Stimulated activated naive CD4-positive, alpha-beta T cell (primary cell): ENCODE data around the gene OTOP3.

Experiments
- DNase-seq, 6 experiments: peaks; one replicate each; lab custom pipeline; 2025; lab: John Stamatoyannopoulos, UW

OTOP3 gene

DNA sequence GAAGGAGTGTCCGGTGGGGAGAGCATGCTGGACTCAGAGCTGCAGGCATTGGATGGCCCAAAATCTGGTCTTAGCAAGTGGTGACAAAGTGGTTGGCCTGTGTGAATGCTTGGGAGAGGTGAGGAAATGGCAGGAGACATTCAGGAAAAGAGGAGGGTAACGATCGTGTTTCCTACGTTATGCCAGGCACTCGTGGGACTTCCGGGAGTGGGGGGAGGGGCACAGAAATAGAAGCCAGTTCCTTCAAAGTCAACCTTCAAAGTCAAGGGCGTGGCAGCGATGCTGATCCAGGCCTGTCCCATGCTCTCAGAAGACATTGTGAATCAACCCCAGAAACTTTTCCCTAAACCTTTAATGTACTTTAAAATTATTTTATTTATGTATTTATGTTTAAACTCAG, 3.8 kb downstream of the OTOP3 start:
- no peak for DNase-seq

DNA sequence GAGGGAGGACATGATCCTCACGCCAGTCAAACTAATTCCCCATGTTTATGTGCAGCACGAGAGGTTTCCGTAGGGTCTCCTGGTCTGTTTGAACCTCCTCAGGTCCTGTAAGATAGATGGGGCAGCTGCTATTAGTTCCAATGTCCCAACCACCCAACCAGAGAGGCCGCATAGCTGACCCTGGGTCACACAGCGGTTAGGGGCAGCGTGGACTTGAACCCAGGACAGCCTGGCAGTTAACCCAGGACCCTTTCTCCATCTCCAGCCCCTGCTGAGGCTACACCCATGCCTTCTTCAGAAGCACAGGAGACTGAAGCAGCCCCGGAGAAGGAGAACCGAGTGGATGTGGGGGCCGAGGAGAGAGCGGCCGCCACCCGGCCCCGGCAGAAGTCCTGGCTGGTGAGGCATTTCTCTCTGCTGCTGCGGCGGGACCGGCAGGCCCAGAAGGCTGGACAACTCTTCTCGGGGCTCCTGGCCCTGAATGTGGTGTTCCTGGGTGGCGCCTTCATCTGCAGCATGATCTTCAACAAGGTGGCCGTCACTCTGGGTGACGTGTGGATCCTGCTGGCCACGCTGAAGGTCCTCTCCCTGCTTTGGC, 5.5 kb downstream of the OTOP3 start:
- no peak for DNase-seq

DNA sequence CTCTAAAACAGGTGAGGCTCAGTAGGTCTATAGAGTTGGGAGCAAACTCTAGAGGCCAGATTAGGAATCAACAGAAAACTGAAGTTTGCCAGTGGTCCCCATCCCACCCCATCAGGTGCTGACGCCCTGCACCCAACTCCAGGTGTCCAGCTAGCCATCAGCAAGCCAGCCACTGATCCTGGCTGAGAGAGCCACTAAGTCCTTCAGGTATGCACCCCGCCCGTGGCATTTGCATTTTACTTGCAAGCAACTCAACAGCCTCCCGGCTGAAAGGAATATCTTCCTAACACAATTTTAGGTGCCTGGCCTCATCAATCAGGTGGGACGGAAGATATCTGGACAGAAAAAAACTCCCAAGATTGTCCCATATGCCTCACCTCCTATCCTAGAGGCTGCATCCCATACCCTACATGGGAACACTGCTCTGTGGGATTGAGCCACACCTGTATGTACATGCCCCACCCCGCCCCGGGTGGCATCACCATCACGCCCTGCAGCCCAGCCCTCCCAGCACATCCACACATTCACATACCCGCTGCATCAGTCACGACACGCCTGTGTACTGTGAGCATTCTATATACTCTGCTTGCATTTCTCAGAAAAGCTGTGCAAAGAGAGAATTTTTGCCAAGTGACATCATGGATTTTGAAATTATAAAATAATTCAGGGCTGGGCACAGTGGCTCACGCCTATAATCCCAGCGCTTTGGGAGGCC, 8.3 kb downstream of the OTOP3 start:
- DNase-seq: no peak

DNA sequence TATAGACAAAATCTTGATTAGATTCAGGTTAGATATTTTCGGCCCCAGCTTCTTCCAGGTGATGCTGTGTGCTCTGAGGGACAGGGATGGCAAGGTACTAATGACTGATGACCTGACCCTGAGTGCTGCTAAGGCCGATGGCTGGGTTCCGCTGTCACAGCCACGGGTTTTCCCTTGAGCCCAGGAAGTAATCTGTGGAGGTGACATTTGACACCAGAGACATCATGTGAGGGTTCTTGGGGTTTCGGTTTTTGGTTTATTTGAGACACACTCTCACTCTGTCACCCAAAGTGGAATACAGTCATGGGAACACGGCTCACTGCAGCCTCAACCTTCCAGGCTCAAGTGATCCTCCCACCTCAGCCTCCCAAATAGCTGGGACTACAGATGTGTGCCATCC, 9.8 kb downstream of the OTOP3 start:
- DNase-seq: no peak

DNA sequence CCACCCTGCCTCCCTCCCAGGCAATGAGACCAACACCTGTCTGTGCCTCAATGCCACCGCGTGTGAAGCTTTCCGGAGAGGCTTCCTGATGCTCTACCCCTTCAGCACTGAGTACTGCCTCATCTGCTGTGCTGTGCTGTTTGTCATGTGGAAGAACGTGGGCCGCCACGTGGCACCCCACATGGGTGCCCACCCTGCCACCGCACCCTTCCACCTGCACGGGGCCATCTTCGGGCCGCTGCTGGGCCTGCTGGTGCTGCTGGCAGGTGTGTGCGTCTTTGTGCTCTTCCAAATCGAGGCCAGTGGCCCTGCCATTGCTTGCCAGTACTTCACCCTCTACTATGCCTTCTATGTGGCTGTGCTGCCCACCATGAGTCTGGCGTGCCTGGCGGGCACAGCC, 10.9 kb downstream of the OTOP3 start:
- DNase-seq: no peak

DNA sequence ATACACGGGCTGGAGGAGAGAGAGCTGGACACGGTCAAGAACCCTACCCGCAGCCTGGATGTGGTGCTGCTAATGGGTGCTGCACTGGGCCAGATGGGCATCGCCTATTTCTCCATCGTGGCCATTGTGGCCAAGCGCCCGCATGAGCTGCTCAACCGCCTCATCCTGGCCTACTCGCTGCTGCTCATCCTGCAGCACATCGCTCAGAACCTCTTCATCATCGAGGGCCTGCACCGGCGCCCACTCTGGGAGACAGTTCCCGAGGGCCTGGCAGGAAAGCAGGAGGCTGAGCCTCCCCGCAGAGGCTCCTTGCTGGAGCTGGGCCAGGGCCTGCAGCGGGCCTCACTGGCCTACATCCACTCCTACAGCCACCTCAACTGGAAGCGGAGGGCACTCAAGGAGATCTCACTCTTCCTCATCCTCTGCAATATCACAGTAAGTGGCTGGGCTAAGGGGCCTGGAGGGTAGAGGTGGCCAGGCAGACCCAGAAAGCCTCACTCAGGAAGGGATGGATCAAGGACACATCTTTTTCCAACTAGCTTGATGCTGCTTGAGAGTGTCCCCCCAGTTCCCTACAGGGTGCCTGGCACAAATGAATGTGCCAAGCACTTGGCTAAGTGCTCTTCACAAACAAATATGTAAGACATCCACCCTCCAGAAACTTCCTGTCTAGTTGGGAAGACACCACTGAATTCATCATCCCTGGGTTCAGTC, 11.5 kb downstream of the OTOP3 start:
- no peak for DNase-seq

DNA sequence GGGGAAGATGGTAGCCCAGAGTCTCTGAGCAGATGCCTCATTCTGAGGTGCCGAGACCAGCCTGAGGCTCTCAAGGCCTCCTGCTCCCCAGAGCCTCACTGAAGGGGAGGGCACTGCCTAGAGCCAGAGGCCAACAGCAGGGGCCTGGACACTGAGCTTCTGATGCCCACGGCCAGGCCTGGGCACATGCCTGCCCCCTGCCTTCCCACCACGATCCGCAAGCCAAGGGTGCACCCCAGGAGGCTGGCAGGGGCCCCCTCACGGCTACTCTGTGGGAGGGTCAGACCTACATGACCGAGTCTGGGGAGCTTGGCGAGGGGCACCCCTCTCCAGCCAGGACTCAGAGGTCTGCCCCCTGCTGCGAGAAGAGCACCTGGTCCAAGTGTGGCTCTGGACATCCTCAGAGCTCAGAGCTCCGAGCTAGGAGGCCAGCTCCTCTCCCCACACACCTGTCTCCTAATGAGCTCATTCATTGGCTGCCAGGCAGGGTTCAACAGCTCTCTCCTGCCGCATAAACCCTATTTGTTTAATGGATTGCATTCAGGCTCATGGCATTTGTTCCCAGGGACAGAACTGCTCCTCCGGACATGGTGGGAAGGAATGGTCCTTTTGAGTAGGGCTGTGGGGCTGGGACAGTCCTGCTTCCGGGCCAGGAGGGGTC, 13.9 kb downstream of the OTOP3 start:
- no peak for DNase-seq

DNA sequence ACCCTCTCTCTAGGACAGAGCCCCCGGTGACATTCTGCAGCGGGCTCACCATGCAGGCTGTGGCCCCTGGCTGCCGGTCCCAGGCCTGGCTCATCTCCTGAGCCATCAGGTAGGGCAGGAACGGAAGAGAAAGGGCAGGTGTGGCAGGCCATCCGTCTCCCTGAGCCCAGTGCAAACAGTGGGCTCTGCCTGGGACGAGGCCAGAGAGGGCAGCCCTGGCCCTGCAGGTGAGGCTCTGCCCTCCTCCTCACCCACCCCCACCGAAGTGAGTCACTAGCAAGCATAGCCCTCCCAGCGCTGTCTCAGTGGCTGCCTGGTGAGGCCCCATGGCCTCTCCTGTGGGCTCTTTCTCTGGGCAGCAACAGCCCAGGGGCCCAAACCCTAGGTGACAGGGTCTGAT, 14.5 kb downstream of the OTOP3 start:
- DNase-seq: no peak

DNA sequence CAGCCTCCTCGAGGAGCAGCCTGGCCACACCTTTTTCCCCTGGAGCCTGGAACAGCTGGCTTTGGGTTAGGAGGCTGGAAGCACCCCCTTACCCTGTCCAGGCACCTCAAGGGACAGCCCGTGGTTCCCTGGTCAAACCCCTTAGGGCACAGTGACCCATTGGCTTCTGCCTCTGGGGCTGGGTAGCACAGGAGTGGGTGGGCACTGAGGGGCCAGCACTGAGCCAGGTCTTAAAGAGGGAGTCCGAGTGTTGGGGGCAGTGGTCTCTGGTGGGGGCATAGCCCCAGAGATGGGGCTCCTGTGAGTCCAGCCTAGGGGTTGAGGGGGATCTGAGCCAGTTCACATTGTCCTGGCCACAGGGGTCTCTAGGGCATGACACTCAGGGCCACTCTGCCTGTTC, 15.4 kb downstream of the OTOP3 start:
- no peak for DNase-seq

DNA sequence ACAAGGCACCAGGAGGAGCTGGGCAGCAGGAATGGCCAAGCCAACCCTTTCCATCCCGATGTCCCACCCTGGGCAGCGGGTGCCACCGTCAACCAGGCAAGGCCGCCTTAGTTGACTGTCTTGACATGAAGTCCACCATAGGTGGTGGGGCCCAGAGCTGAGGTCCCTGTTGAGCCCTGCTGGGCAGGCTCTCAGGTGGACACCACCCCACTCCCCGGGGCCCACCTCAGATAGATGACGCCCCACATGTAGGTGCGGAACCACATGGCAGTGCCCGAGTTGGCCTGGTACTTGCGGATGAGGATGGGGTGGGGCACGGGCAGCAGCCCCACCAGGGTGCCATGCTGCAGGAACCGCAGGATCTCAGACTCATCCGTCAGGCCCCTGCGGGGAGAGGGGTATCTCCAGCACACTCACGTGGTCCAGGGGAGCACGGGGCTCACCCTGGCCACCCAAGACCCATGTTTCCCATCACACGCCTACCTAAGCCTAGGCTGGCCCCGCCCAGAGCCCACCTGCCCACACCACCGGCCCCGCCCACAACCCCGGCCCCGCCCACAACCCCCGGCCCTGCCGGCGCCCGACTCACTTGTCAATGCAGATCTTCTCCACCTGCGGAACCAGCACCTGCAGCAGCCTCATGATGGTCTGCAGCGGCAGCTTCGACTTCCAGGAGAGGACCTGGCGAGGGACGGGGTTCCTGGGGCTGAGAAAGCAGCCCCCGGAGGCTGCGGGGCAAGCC, 16.2 kb downstream of the OTOP3 start:
- no peak for DNase-seq

DNA sequence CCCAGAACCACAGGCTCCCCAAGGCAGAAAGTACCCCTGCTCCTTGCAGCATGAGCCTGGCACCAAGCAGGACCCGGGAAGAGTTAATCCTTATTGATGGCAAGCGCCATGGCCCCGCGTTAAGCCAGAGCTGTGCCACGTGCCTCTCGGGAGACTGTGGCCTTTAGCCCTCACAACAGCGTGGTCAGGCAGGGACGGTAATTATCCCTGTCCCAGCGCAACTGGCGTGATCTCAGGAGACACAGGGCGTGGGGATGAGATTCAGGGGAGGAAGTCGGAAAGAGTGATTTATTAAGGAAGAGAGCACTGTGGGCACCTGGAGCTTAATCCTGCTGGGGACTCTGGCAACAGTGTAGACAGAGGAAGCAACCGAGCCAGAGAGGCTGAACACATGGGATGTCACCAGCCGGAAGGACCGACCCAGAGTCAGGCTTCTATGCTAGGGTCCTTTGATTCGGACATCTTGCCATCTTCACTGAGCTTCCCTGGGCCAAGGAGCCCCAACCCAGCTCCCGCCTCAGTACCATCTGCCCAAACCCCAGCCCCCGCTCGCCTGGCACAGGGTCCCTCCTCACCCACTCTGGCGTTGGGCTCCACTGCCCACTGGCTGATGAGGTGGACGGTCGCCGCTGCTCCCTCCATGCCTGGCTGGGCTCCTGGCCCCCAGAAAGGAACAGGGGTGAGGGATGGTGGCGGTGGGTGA, 16.9 kb downstream of the OTOP3 start:
- DNase-seq: no peak

DNA sequence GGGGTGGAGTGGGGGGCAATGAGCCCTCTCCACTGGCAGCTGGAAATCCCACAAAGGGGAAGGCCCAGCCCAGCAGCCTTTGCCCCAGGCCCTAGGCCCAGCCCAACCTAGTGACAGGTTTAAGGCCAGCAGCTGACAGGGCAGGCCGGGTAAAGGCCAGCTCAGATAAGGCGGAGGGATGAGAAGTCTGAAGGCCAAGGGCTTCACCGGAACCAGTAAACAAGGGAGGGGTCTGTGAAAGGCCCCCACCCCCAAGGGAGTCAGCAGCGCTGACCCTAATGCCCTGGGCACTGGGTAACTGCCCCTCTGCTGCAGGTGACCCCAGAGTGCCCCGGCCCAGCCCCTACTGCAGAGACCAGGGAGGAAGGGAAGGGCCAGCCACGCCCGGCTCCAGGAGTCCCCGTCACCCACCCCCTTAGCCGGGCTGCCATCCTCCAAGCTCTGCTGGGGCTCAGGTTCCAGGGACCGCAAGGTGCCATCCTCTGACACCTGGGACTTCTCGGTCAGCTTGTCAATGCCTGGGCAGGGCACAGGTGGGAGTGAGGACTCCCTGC, 17.5 kb downstream of the OTOP3 start:
- no peak for DNase-seq

DNA sequence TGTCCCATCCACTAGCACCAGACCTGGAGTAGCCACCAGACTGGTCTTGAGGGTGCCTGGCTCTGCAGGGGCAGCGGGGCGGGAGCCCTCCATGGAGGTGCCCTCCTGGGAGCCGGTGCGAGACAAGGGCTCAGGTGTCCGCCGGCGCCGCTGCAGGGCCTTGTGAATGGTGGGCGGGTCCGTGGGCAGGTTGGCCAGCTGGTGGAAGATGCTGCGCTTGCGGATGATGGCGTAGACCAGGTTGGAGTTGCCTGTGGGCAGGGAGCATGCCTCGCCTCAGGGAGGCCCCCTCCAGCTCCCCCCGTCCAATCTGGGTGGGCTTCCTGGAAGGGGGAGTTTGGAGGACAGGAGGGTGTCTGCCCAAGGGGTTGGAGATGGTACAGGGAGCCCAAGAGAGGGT, 18.4 kb downstream of the OTOP3 start:
- DNase-seq: no peak

DNA sequence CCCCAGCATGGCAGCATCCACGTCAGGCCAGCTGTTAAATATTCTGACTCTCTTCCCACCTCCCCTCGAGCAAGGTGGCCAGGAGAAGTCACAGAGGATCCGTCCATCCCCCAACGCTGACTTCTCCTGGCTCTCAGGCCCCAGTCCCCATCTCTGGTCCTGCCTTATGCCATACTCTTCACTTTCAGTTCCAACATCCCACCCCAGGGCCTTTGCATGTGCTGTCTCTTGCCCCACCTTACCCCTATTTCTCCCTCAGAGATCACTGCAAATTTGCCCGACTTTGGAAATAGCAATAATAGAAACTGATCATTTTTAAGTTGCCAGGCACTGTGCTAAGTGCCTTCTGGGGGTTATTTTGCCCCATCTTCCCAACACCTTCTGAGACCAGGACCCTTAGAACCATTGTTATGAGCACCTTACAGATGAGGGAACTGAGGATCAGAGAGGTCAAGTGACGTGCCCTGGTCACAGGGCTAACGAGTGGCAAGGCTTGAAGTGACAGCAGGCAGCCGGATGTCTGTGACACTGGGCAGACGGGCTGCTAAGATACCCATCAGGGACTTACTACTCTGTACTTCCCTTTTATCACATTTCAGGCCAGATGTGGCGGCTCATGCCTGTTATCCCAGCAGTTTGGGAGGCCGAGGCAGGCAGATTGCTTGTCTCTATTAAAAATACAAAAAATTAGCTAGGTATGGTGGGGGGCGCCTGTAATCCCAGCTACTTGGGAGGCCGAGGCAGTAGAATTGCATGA, 19.1 kb downstream of the OTOP3 start:
- no peak for DNase-seq

DNA sequence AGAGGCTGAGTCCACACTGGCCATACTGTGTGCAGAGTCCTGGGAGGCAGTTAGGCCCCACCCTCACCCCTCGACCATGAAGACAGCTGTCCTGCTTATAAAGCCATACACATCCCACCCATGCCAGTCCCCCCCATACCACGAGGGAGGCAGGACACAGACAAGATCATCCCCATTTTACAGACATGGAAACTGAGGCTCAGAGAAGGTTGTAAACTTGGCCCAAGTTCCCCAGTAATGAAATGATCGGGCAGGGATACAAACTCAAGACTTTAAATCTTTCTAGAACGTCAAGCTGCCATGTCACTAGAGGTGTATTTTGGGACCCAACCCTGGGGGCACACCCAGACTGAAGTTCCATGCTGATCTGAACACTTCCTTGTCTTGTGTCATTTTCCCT, 20.4 kb downstream of the OTOP3 start:
- no peak for DNase-seq

DNA sequence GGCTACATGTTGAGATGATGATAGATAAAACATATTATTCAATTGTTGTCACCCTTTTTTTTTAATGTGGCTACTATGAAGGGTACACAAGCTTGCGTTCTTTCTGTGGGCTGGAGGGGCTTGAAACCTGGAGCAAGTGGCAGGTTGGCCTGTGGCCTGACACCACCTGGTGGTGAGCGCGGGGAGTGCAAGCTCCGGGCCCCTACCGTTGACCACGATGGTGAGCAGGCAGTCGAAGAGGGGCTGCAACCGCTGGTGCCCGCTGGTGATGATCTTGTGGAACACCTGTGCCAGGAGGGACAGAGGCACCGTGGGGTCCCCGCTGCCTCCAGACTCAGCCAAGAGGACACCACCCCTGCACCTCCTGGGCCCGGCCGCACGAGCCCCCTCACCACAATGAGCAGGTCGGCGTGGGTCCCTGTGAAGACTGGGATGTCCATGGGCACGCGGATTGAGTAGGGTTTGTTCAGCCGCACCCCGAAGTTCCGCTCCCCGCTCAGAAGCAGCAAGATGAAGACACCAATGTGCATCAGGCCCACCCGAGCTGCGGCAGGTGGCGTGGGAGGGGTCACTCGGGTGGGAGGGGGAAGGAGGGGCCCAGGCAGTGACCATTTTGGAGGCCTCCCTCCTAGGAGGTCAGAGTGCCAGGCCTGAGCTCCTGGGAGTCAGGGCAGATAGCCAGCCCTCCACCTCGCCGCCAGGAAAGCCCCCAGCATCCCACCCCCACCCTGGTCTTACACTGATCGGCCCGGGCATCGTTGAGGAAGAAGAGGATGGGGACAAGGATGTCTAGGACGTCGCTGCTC, 22.4 kb downstream of the OTOP3 start:
- peak; percentile 41 to 78 (median 66) for DNase-seq

DNA sequence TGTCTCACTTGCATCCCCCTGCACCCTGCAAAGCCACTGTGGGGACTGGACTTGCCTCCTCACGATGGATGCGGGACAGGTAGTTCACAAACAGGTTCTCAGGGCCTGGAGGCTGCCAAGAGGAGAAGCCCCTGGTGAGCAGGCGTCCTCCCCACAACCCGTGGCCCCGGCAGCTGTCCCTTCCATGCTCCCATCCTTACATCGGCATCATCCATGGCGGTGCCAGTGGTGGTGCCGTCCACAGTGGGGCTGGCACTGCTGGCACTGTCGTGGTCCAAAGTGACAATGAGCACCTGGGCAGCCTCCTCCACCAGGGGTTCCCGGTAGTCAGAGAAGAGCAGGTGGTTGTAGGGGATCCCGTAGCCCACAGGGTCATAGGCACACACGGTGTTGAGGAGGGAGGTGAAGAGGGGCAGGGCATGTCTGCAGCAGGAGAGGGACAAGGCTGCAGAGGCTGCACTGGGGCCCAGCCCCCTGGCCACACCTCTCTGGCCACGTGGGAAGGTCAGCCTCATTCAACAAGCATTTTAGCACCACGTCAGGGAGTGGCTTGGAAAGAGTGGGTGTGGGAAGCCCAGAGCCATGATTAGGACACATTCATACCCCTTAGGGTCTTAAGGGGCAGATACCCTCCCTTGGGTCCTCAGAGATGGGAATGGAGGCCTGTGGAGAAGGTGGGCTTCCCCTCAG, 24.3 kb downstream of the OTOP3 start:
- DNase-seq: no peak

DNA sequence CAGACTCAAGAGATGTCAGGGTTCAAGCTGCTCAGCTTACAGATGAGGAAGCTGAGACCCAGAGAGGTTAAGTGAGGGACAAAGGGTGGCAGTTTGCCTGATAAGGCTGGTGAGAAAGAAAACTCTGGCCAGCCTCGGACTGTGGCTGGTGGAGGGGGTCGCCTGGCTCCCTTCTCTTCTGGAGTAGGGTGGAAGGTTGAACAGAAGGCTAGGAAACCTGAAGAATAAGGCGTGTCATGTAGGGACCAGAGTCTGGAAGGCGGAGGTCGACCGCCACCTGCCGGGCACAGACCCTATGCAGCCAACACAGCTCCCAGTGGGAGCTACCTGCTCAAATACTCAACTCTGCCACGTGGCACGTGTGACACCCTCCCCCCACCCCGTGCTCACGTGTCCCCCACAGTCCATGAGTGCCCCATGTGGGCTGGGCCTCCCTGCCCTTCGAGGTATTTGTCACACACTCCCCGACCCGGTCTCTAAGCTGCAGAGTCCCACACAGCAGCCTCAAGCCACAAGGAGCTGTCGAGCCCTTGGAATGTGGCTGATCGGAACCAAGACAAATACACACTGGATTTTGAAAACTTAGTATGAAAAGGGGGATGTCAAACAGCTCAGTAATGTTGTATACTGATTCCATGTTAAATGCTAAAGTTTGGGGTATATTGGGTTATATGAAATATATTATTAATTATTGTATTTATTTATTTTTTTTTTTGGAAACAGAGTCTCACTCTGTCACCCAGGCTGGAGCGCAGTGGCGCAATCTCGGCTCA, 25.1 kb downstream of the OTOP3 start:
- peak in 4 of 6 experiments; percentile 7 to 41 (median 18) for DNase-seq
